Progenitor cell of endocrine pancreas (in vitro differentiated cells): ENCODE measurements around the gene GSG1L2. TPM values are rescaled to one million over a fixed set of nuclear protein-coding genes. Genes with fewer than 3 reads are reported as not detected.
A peak's percentile ranks its signal among the peaks of the same experiment; 100 is the strongest.

Experiments used
- DNase-seq: peaks from one replicate; pipeline ENCODE4 v3.0.0; 2021; ENCODE audit warnings: low spot score; ENCODE audit not compliant: unreplicated experiment
- H3K27ac Mint-ChIP-seq: 2 replicates; pipeline ENCODE4 v1.8.0; 2021; ENCODE audit warnings: mild to moderate bottlenecking, moderate library complexity, mixed read lengths
- H3K27me3 Mint-ChIP-seq: 2 replicates; pipeline ENCODE4 v1.8.0; 2021; ENCODE audit warnings: mixed read lengths
- H3K36me3 Mint-ChIP-seq: 2 replicates; pipeline ENCODE4 v1.8.0; 2022; ENCODE audit warnings: mixed read lengths; ENCODE audit not compliant: insufficient read depth
- H3K4me1 Mint-ChIP-seq: 2 replicates; pipeline ENCODE4 v1.8.0; 2021; ENCODE audit warnings: low read depth, mixed read lengths
- H3K4me3 Mint-ChIP-seq: 2 replicates; pipeline ENCODE4 v1.8.0; 2021; ENCODE audit warnings: low read depth, mild to moderate bottlenecking, moderate library complexity, mixed read lengths
- H3K9me3 Mint-ChIP-seq: 2 replicates; pipeline ENCODE4 v1.8.0; 2021; ENCODE audit warnings: low read depth, mixed read lengths
- total RNA-seq: library from RNA; stranded (reverse); gene quantifications from 2 replicates; pipeline ENCODE4 v1.2.1, GENCODE V29; 2021
- TF ChIP-seq, protein P1 (sequence below): fragments of 200-600 bp; sonication (generic); IDR thresholded peaks from one replicate; pipeline ENCODE4 v1.5.0; 2021; ENCODE audit warnings: antibody characterized with exemption, mild to moderate bottlenecking; ENCODE audit not compliant: unreplicated experiment

GSG1L2 gene
- total RNA-seq, 1 donor from 2014 or later = not detected

DNA sequence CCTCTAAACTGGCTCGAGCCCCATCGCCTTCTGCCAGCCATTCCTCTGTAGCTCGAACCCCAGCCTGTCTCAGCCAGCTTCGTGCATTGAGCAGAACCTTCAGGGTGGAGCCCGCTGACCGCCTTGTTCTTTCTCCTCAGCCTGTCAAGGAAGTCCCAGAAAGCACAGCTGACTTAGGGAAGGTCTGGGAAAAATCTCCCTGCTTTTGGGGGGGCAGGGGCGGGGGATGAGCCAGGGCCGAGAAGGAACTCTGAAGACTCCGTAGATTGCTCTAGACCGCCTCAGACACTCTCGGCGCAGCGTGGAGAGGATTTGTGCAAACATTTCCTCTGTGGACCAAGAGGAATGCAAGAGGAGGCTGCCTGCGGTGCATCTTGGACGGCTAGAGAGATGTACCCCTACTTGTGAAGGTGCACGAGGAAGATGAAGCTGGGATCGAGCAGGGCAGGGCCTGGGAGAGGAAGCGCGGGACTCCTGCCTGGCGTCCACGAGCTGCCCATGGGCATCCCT is 3.8 kb upstream of the GSG1L2 start, which contains the start of gene GLP2R:
Gene GLP2R (plus strand): TSS at position 284 of the 510 bp plus-strand sequence. CDS start 140 bp downstream, at position 424.
- H3K4me3 Mint-ChIP-seq = no peak within 1 kb of the TSS
- H3K27me3 Mint-ChIP-seq = peaks cover 19% of the 10 kb centered on the region
- DNase-seq = no peak
- H3K27ac Mint-ChIP-seq = no peak within 1 kb of the TSS
- H3K4me1 Mint-ChIP-seq = peaks cover 2% of the 10 kb centered on the region
- TF ChIP-seq, protein P1, sequence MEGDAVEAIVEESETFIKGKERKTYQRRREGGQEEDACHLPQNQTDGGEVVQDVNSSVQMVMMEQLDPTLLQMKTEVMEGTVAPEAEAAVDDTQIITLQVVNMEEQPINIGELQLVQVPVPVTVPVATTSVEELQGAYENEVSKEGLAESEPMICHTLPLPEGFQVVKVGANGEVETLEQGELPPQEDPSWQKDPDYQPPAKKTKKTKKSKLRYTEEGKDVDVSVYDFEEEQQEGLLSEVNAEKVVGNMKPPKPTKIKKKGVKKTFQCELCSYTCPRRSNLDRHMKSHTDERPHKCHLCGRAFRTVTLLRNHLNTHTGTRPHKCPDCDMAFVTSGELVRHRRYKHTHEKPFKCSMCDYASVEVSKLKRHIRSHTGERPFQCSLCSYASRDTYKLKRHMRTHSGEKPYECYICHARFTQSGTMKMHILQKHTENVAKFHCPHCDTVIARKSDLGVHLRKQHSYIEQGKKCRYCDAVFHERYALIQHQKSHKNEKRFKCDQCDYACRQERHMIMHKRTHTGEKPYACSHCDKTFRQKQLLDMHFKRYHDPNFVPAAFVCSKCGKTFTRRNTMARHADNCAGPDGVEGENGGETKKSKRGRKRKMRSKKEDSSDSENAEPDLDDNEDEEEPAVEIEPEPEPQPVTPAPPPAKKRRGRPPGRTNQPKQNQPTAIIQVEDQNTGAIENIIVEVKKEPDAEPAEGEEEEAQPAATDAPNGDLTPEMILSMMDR = no peak
- H3K36me3 Mint-ChIP-seq = no peaks in the 10 kb centered on the region
- H3K9me3 Mint-ChIP-seq = no peaks in the 10 kb centered on the region

DNA sequence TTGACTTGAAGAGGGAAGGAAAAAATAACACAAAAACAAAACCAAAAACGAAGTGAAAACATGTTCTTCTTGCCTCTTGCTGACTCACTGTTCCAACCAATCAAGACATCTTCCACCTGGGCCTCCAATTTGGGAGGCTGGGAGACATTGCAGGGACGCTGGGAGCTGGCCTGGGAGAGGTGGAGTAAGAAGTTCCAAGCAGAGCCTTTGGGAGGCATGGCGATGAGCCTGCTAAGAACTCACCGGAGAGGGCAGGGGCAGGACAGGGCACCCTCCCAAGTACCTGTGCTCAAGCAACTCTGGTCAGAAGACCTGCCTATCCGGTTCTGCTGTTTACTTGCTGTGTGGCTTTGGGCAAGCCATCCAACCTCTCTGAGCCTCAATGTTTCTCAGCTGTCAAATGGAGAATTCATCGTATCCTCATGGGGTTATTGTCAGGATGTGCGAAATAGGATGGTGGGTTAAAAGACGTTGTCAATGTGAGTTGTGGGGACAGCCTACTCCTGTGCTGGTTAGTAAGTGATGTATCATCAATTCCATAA is 3.0 kb upstream of the GSG1L2 start:
- H3K9me3 Mint-ChIP-seq = no peaks in the 10 kb centered on the region
- no peak for DNase-seq
- no peak overlapping the region for H3K27ac Mint-ChIP-seq
- peaks cover 19% of the 10 kb centered on the region for H3K27me3 Mint-ChIP-seq
- H3K36me3 Mint-ChIP-seq = no peaks in the 10 kb centered on the region
- peaks cover 2% of the 10 kb centered on the region for H3K4me1 Mint-ChIP-seq
- H3K4me3 Mint-ChIP-seq = no peak overlapping the region
- TF ChIP-seq, protein P1 = no peak

DNA sequence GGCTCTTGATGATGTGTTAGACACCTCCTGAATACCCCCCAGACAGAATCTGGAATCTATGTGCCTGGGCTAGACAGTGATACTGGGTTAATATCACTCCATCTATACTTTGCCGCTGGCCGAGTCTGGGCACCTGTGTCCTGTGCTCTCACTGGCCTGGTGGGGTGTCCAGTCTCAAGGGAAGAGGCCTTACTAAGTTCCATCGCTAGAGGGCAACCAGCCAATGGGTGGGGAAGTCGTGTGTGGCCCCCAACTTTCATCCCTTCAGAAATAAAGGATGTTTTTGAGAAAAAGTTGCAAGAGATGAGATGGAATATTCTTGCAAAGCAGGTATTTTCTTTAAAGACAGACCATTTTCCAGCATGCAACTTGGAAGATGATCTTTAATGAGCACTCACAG is 2.2 kb upstream of the GSG1L2 start:
- TF ChIP-seq, protein P1 = no peak
- no peak for DNase-seq
- no peaks in the 10 kb centered on the region for H3K9me3 Mint-ChIP-seq
- no peaks in the 10 kb centered on the region for H3K36me3 Mint-ChIP-seq
- peak overlapping the region; percentile 35 for H3K27ac Mint-ChIP-seq
- H3K27me3 Mint-ChIP-seq = peaks cover 22% of the 10 kb centered on the region
- peaks cover 2% of the 10 kb centered on the region for H3K4me1 Mint-ChIP-seq
- no peak overlapping the region for H3K4me3 Mint-ChIP-seq

DNA sequence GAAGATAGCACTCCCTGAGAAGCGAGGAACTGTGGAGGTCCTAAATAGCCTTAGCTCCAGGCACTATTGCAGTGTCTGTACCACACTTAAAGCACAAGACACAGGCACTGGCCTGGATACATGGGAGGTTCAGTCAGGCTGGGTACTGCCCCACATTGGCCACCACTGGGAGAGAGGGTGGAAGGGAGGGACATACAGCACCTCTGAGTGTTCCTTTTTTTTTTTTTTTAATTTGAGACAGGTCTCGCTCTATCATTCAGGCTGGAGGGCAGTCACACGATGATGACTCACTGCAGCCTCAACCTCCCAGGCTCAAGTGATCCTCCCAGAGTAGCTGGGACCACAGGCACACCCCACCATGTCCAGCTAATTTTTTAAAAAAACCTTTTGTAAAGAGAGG is 1.4 kb downstream of the GSG1L2 start:
- DNase-seq = no peak
- H3K4me3 Mint-ChIP-seq = no peak overlapping the region
- H3K9me3 Mint-ChIP-seq = no peaks in the 10 kb centered on the region
- peaks cover 35% of the 10 kb centered on the region for H3K27me3 Mint-ChIP-seq
- H3K27ac Mint-ChIP-seq = no peak overlapping the region
- TF ChIP-seq, protein P1 = no peak
- no peaks in the 10 kb centered on the region for H3K4me1 Mint-ChIP-seq
- no peaks in the 10 kb centered on the region for H3K36me3 Mint-ChIP-seq

DNA sequence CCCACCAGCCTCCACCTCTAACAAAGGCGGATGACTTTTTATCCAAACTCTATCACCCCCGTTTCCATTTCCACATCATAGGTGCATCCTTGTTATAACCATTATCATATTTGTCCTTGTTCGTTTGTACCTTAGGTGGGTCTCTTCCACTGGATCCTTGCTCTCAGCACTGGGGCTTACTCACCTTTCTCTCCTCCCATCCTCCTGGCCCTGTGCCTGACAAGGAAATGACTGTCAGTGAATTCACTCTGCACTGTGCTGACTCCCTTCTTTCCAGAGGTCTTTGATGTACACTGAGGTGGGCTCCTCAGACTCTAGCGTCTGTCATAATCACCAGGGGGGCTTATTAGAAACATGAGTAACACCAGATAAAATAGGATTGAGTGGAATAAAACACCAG is 3.1 kb downstream of the GSG1L2 start:
- TF ChIP-seq, protein P1 = no peak
- Mint-ChIP-seq H3K4me1 (no peaks in the 10 kb centered on the region), H3K9me3 (no peaks in the 10 kb centered on the region), H3K27me3 (peaks cover 33% of the 10 kb centered on the region), H3K36me3 (no peaks in the 10 kb centered on the region), H3K4me3 (no peak overlapping the region), H3K27ac (no peak overlapping the region)
- DNase-seq = no peak
